Suprapubic skin (tissue), 4 donors: ENCODE measurements around the gene SPDYC. TPM values are rescaled to one million over a fixed set of nuclear protein-coding genes. Genes with fewer than 3 reads are reported as not detected.

Experiments used
- DNase-seq, 2 donors: peaks; one replicate each; pipeline ENCODE4 v3.0.0-alpha.2; 2019; ENCODE audit warnings: low spot score in 2 of 2
- H3K27ac ChIP-seq: fragments of 200-600 bp; sonication (generic); one replicate; pipeline ENCODE4 v1.5.1; 2019
- H3K27me3 ChIP-seq: fragments of 200-600 bp; sonication (generic); one replicate; pipeline ENCODE4 v1.5.1; 2019
- H3K36me3 ChIP-seq: fragments of 200-600 bp; sonication (generic); one replicate; pipeline ENCODE4 v1.5.1; 2019
- H3K4me1 ChIP-seq: fragments of 200-600 bp; sonication (generic); one replicate; pipeline ENCODE4 v1.5.1; 2019
- H3K4me3 ChIP-seq: fragments of 200-600 bp; sonication (generic); one replicate; pipeline ENCODE4 v1.5.1; 2019; ENCODE audit warnings: mild to moderate bottlenecking
- H3K9me3 ChIP-seq: fragments of 200-600 bp; sonication (generic); one replicate; pipeline ENCODE4 v1.5.1; 2019
- CTCF ChIP-seq, 2 donors: fragments of 200-600 bp in 1 of 2; fragments of 450-650 bp in 1 of 2; sonication (generic) in 1 of 2; IDR thresholded peaks; one replicate each; pipeline ENCODE4 v1.5.1; 2016 to 2019; ENCODE audit warnings: antibody characterized with exemption in 2 of 2, mild to moderate bottlenecking in 1 of 2, moderate library complexity in 1 of 2
- EP300 ChIP-seq: sonication (generic); formaldehyde crosslinking; IDR thresholded peaks from one replicate; pipeline ENCODE4 v1.6.1; 2017; ENCODE audit warnings: antibody characterized with exemption
- POLR2A ChIP-seq, 2 donors: fragments of 450-650 bp; IDR thresholded peaks; one replicate each; pipeline ENCODE4 v1.6.1; 2017; ENCODE audit warnings: antibody characterized with exemption in 2 of 2, mild to moderate bottlenecking in 2 of 2, moderate library complexity in 2 of 2
- POLR2AphosphoS5 ChIP-seq, 3 donors: sonication (generic); formaldehyde crosslinking; IDR thresholded peaks; one replicate each; pipeline ENCODE4 v1.6.1; 2017; ENCODE audit warnings: antibody characterized with exemption in 3 of 3
- WGBS: methylation state at CpG from one replicate; pipeline ENCODE4 v1.1.5; 2018; 5-methylcytosine and 5-hydroxymethylcytosine counted together
- total RNA-seq, 4 donors: library from RNA; depleted of rRNA; stranded (reverse); fragments of >200 nt; gene quantifications; one replicate each; pipeline ENCODE4 v1.1.0, GENCODE V29; 2016

The SPDYC gene
- not detected for total RNA-seq

- WGBS, result 82% methylated on average over 7 of the region's 21 CpGs
- no peaks in the 10 kb centered on the region for H3K9me3 ChIP-seq
- no peaks in the 10 kb centered on the region for H3K36me3 ChIP-seq
- no peaks in the 10 kb centered on the region for H3K27me3 ChIP-seq
- no peaks in the 10 kb centered on the region for H3K4me1 ChIP-seq
- TF ChIP-seq EP300 (no peak), POLR2A (IDR thresholded peaks at IDR 0.05) (no peak), POLR2AphosphoS5 (IDR thresholded peaks at IDR 0.05) (no peak), CTCF (IDR thresholded peaks at IDR 0.05) (no peak)
- H3K4me3 ChIP-seq, result no peak within 1 kb of the TSS
- DNase-seq, result no peak
- H3K27ac ChIP-seq, result no peak within 1 kb of the TSS
These were observed at the start of gene SPDYC for GRCh38 chr11:65170058-65170534. Gene SPDYC (plus strand): TSS chr11:65170233. CDS start chr11:65171358, 1,125 bp downstream.

GRCh38 chr11:65120831-65121230 is 49.2 kb upstream of the SPDYC start:
- H3K27me3 ChIP-seq, result no peaks in the 10 kb centered on the region
- peak overlapping the region; percentile 90 for H3K27ac ChIP-seq
- H3K9me3 ChIP-seq, result no peaks in the 10 kb centered on the region
- TF ChIP-seq POLR2AphosphoS5 (IDR thresholded peaks at IDR 0.05) (no peak), EP300 (no peak), POLR2A (IDR thresholded peaks at IDR 0.05) (no peak), CTCF (IDR thresholded peaks at IDR 0.05) (no peak)
- peak overlapping the region; percentile 66 for H3K4me3 ChIP-seq
- H3K4me1 ChIP-seq, result peaks cover 61% of the 10 kb centered on the region
- H3K36me3 ChIP-seq, result peaks cover 37% of the 10 kb centered on the region
- no peak for DNase-seq
- WGBS, result 63% methylated on average over 3 of the region's 3 CpGs

GRCh38 chr11:65121447-65121864 is 48.6 kb upstream of the SPDYC start:
- WGBS, result under 1% methylated on average over 17 of the region's 22 CpGs
- Histone ChIP-seq H3K4me1 (peaks cover 55% of the 10 kb centered on the region), H3K9me3 (no peaks in the 10 kb centered on the region), H3K4me3 (peak overlapping the region; percentile 66), H3K27me3 (no peaks in the 10 kb centered on the region), H3K36me3 (peaks cover 43% of the 10 kb centered on the region), H3K27ac (peak overlapping the region; percentile 90)
- DNase-seq, result peak; percentile 75 to 78
- TF ChIP-seq CTCF (IDR thresholded peaks at IDR 0.05), result no peak
- TF ChIP-seq EP300, result no peak

GRCh38 chr11:65121865-65122696 is 48.0 kb upstream of the SPDYC start, which contains the start of the genes FAU and MRPL49:
Gene FAU (minus strand): TSS chr11:65122134. CDS start chr11:65121813, 321 bp downstream.
Gene MRPL49 (plus strand): TSS chr11:65122321. CDS start chr11:65122347, 26 bp downstream.
- Histone ChIP-seq H3K36me3 (peaks cover 50% of the 10 kb centered on the region), H3K27ac (peak within 1 kb of the TSS; percentile 90), H3K9me3 (no peaks in the 10 kb centered on the region), H3K4me3 (peak within 1 kb of the TSS; percentile 66), H3K27me3 (no peaks in the 10 kb centered on the region), H3K4me1 (peaks cover 49% of the 10 kb centered on the region)
- TF ChIP-seq CTCF (IDR thresholded peaks at IDR 0.05), result no peak
- peak; percentile 46 to 98 (median 92) for TF ChIP-seq POLR2AphosphoS5 (IDR thresholded peaks at IDR 0.05)
- no peak for TF ChIP-seq EP300
- TF ChIP-seq POLR2A (IDR thresholded peaks at IDR 0.05), result peak; percentile 61 to 90
- DNase-seq, result peak; percentile 99
- WGBS, result under 1% methylated on average over 62 of the region's 64 CpGs

GRCh38 chr11:65124480-65125196 is 45.4 kb upstream of the SPDYC start:
- H3K9me3 ChIP-seq, result no peaks in the 10 kb centered on the region
- DNase-seq, result peak in 1 of 2 donors; percentile 50
- WGBS, result 97% methylated on average over 3 of the region's 5 CpGs
- H3K4me3 ChIP-seq, result no peak overlapping the region
- H3K36me3 ChIP-seq, result peaks cover 62% of the 10 kb centered on the region
- TF ChIP-seq CTCF (IDR thresholded peaks at IDR 0.05) (no peak), POLR2AphosphoS5 (IDR thresholded peaks at IDR 0.05) (no peak), POLR2A (IDR thresholded peaks at IDR 0.05) (no peak), EP300 (no peak)
- no peak overlapping the region for H3K27ac ChIP-seq
- peaks cover 38% of the 10 kb centered on the region for H3K4me1 ChIP-seq
- no peaks in the 10 kb centered on the region for H3K27me3 ChIP-seq
